ENCODE measurements around the gene CDH5.

CDH5 gene

DNA sequence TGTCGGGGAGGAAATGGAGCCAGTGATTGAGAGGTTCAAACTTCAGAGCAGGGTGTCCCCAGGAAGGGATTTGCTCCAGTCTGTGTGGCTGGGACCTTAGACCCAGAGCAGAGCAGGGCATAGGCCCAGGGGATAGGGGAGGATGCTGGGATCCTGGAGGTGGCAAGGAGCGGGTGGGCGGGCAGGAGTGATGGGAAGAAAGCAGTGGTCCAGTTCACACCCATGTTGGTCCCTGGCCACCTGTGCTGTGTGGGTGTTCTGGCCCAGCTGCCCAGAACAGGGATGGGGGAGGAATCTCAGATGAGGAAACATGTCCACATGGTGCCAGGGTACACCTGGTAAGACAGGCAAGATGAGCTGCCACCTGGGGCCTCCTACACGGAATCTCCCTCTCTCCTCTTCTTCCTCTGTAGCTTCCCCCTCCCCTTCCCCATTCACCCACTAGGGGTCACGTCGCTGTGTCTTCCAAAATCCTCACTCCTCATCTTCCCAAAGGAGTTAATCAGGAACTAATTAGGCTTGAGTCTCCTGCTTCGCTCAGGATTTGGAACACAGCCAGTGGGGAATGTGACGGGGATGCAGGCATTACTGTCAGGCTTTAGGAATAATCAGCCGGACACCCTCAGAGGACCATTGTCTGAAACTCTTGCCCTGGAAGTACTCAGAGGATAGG, 62.9 kb downstream of the CDH5 start:
- H3K4me3 ChIP-seq (replicated peaks; ENCODE audit: low read depth, low read length), result no peak overlapping the region
- TF ChIP-seq, protein P1, sequence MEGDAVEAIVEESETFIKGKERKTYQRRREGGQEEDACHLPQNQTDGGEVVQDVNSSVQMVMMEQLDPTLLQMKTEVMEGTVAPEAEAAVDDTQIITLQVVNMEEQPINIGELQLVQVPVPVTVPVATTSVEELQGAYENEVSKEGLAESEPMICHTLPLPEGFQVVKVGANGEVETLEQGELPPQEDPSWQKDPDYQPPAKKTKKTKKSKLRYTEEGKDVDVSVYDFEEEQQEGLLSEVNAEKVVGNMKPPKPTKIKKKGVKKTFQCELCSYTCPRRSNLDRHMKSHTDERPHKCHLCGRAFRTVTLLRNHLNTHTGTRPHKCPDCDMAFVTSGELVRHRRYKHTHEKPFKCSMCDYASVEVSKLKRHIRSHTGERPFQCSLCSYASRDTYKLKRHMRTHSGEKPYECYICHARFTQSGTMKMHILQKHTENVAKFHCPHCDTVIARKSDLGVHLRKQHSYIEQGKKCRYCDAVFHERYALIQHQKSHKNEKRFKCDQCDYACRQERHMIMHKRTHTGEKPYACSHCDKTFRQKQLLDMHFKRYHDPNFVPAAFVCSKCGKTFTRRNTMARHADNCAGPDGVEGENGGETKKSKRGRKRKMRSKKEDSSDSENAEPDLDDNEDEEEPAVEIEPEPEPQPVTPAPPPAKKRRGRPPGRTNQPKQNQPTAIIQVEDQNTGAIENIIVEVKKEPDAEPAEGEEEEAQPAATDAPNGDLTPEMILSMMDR (IDR thresholded peaks at IDR 0.05; ENCODE audit: low read depth, low read length, missing control alignments), result peak; percentile 8
- no peak for DNase-seq (ENCODE audit: extremely low read depth, low read depth)

DNA sequence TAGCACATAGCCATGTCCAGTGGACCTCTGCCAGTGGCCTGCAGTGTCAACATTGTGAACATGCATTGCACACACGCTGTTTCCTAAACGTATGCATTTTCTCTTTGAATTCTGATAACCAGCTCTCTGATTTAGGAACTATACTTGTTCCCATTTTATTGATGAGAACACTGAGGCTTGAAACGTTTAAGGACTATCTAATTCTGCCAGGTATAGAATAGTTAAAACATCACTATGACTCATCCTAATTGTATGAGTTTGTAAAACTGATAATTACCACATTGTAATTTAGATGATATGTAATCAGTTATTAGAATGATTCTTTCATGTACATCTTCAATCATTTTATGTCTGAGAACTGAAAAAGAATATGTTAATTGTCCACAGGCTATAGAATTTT, 63.7 kb downstream of the CDH5 start:
- no peak for DNase-seq (ENCODE audit: extremely low read depth, low read depth)
- H3K4me3 ChIP-seq (replicated peaks; ENCODE audit: low read depth, low read length), result no peak overlapping the region
- TF ChIP-seq, protein P1 (IDR thresholded peaks at IDR 0.05; ENCODE audit: low read depth, low read length, missing control alignments), result no peak

DNA sequence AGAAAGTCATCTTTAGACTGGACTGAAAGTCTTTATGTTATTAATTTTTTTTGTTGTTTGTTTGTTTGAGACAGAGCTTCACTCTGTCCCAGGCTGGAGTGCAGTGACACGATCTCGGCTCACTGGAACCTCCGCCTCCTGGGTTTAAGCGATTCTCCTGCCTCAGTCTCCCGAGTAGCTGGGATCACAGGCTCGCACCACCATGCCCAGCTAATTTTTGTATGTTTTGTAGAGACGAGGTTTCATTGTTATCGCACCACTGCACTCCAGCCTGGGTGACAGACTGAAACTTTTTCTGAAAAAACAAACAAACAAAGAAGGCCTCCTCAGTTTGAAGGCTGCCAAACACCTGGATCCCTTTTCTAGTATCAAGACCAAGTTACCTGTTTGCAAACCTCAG, 65.3 kb downstream of the CDH5 start:
- no peak for DNase-seq (ENCODE audit: extremely low read depth, low read depth)
- H3K4me3 ChIP-seq (replicated peaks; ENCODE audit: low read depth, low read length), result no peak overlapping the region
- TF ChIP-seq, protein P1 (IDR thresholded peaks at IDR 0.05; ENCODE audit: low read depth, low read length, missing control alignments), result no peak

DNA sequence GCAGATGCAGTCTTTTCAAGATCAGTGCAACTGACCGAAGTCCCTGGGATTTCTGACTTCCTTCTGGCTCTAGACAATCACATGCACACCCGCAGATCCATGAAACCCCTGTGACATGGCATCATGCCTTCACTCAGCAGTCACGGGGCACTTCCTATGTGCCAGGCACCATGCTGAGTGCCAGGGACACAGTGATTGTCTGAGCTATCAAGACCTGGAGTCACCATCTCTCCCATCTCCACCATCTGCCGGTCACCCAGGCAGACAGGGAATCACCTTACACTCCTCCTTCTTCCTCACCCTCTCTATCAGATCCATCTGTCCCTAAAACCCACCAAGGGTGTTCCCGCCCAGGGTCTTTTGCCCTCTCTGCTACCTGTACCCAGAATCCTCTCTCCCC, 65.9 kb downstream of the CDH5 start:
- DNase-seq (ENCODE audit: extremely low read depth, low read depth), result no peak
- H3K4me3 ChIP-seq (replicated peaks; ENCODE audit: low read depth, low read length), result no peak overlapping the region
- TF ChIP-seq, protein P1 (IDR thresholded peaks at IDR 0.05; ENCODE audit: low read depth, low read length, missing control alignments), result no peak

DNA sequence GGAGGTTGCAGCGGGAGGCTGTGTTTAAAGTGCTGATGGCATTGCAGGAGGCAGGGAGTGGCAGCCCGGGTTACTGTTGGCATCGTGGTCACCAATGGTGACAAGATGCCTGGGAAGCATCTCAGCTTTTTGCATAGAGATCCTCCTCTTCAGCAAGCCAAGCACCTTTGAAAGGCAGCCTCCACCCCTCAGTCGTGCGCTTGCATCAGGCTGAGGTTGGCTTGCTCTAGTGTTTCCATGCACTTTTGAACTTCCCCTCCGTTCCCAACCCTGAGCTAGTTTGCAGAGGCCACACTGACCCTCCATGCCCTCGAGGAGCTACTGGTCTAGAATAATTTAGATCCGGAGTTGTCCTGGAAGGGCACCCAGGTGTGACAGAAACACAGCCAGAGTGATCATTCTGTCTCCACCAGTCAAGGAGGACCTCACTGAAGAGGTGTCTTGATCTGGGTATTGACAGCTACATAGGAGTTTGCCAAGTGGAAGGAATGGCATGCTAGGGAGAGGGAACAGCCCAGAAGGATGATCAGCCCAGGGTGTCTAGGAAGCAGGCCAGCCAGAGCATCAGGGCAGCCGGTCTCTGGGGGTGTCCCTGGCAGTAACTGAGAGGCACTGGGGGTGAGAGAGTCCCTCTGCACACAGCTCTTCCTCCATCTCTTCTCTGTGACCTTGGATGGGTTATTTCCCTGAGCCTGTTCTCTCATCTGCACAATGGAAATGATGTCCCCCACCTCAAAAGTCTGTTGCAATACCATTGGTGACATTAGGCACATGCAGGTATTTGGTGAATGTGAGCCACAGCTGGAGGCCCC, 68.3 kb downstream of the CDH5 start:
- TF ChIP-seq, protein P1 (IDR thresholded peaks at IDR 0.05; ENCODE audit: low read depth, low read length, missing control alignments), result no peak
- no peak for DNase-seq (ENCODE audit: extremely low read depth, low read depth)

DNA sequence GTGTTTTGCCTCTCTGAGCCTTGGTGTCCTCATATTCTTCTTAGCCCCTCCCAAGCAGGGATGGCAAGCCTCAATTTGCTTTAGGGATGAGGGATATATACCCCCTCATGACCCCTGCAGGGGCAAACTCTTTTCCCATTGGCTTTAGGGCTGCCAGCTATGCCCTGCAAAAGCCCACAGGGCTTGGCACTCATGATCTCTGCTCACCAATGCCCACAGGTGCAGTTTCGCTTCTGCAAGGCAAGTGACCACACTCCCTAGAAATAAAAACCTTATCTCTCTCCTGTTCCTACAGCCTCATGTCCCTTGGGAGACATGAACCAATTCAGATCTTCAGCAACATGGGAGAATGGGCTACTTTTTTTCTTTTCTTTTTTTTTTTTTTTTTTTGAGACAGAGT, 69.4 kb downstream of the CDH5 start:
- no peak for DNase-seq (ENCODE audit: extremely low read depth, low read depth)
- no peak overlapping the region for H3K4me3 ChIP-seq (replicated peaks; ENCODE audit: low read depth, low read length)
- TF ChIP-seq, protein P1 (IDR thresholded peaks at IDR 0.05; ENCODE audit: low read depth, low read length, missing control alignments), result no peak

More for the DNA sequence above, 68.3 kb downstream of the CDH5 start:
- no peak overlapping the region for H3K4me3 ChIP-seq (replicated peaks; ENCODE audit: low read depth, low read length)

Data from HFF-Myc (cell line).